SK-N-SH (cell line): ENCODE measurements around the gene ABCD2. TPM values are rescaled to one million over a fixed set of nuclear protein-coding genes. Genes with fewer than 3 reads are reported as not detected.

ENCODE experiments used
- CTCF ChIA-PET: fragments of 300-600, 350-600 bp; formaldehyde crosslinking; extraction: SDS; loops from one replicate; lab custom pipeline; 2021; lab: Yijun Ruan, JAX
- POLR2A ChIA-PET: fragments of 350-600 bp; sonication (Branson Sonifier 250); formaldehyde crosslinking; extraction: SDS; loops from one replicate; lab custom pipeline; 2020; ENCODE audit warnings: antibody characterized with exemption, inconsistent platforms; lab: Yijun Ruan, JAX
- DNase-seq: peaks from one replicate; pipeline ENCODE4 v3.0.0; 2012
- H2AFZ ChIP-seq: fragments of 200-600 bp; sonication (generic); 2 replicates; pipeline ENCODE4 v1.8.1; 2016; ENCODE audit warnings: antibody characterized with exemption, mild to moderate bottlenecking, low read depth
- H3F3A ChIP-seq: fragments of 200-600 bp; sonication (generic); replicated peaks from 2 replicates; pipeline ENCODE3; 2016; ENCODE audit warnings: antibody characterized with exemption, mild to moderate bottlenecking; ENCODE audit not compliant: insufficient read depth
- H3K27ac ChIP-seq, 2 experiments: fragments of 200-500 bp in 1 of 2; fragments of 200-600 bp in 1 of 2; sonication (Bioruptor generic) in 1 of 2; sonication (generic), shearing (Covaris generic) in 1 of 2; 2 replicates each; pipeline versions ENCODE4 v1.5.1 to v1.6.1; 2014 to 2016; ENCODE audit warnings: low read depth in 2 of 2, inconsistent platforms in 1 of 2, low read length in 1 of 2, mild to moderate bottlenecking in 1 of 2, mixed read lengths in 1 of 2
- H3K27me3 ChIP-seq: fragments of 200-600 bp; sonication (generic), shearing (Covaris generic); 2 replicates; pipeline ENCODE4 v1.6.1; 2016; ENCODE audit warnings: mixed run types; ENCODE audit not compliant: insufficient read depth
- H3K36me3 ChIP-seq, 2 experiments: fragments of 200-500 bp in 1 of 2; fragments of 200-600 bp in 1 of 2; sonication (Bioruptor generic) in 1 of 2; sonication (generic) in 1 of 2; replicated peaks in 1 of 2; 2 replicates each; pipeline versions ENCODE3 to v1.5.1; 2014 to 2016; ENCODE audit warnings: low read length in 1 of 2, mild to moderate bottlenecking in 1 of 2; ENCODE audit not compliant: insufficient read depth in 2 of 2, control insufficient read depth in 1 of 2
- H3K4me1 ChIP-seq, 2 experiments: fragments of 200-500 bp in 1 of 2; fragments of 200-600 bp in 1 of 2; sonication (Bioruptor generic) in 1 of 2; sonication (generic), shearing (Covaris generic) in 1 of 2; 2 replicates each; pipeline versions ENCODE4 v1.5.1 to v1.6.1; 2014 to 2016; ENCODE audit warnings: low read depth in 1 of 2, low read length in 1 of 2, mixed run types in 1 of 2; ENCODE audit not compliant: insufficient read depth in 2 of 2, control insufficient read depth in 1 of 2
- H3K4me2 ChIP-seq: fragments of 200-600 bp; sonication (generic), shearing (Covaris generic); 2 replicates; pipeline ENCODE4 v1.6.1; 2017; ENCODE audit warnings: mixed run types
- H3K4me3 ChIP-seq, 2 experiments: fragments of 200-500 bp in 1 of 2; fragments of 200-600 bp in 1 of 2; sonication (Bioruptor generic) in 1 of 2; sonication (generic), shearing (Covaris generic) in 1 of 2; 2 replicates each; pipeline versions ENCODE4 v1.5.1 to v1.8.1; 2014 to 2016; ENCODE audit warnings: low read depth in 2 of 2, inconsistent platforms in 1 of 2, low read length in 1 of 2, mild to moderate bottlenecking in 1 of 2, mixed read lengths in 1 of 2, moderate library complexity in 1 of 2
- H3K79me2 ChIP-seq: fragments of 200-600 bp; sonication (generic); 2 replicates; pipeline ENCODE4 v1.8.1; 2017; ENCODE audit warnings: mild to moderate bottlenecking; ENCODE audit not compliant: insufficient read depth
- H3K9ac ChIP-seq: fragments of 200-600 bp; sonication (generic); 2 replicates; pipeline ENCODE4 v1.6.1; 2017; ENCODE audit warnings: mixed run types
- H3K9me2 ChIP-seq: fragments of 200-600 bp; sonication (generic); 2 replicates; pipeline ENCODE4 v1.6.1; 2017; ENCODE audit warnings: mixed run types
- H3K9me3 ChIP-seq: fragments of 200-600 bp; sonication (generic); 2 replicates; pipeline ENCODE4 v1.6.1; 2017; ENCODE audit warnings: mixed run types, mild to moderate bottlenecking, moderate library complexity
- H4K20me1 ChIP-seq: fragments of 200-600 bp; sonication (generic); 2 replicates; pipeline ENCODE4 v1.6.1; 2017; ENCODE audit warnings: mild to moderate bottlenecking, mixed run types; ENCODE audit not compliant: insufficient read depth
- EP300 ChIP-seq, 2 experiments: IDR thresholded peaks; 2 replicates each; pipeline versions ENCODE4 v1.4.0 to v1.6.1; 2012; ENCODE audit warnings: borderline replicate concordance in 1 of 2, low read depth in 1 of 2, low read length in 1 of 2
- FOXJ3 ChIP-seq: sonication (generic); formaldehyde crosslinking; IDR thresholded peaks from 2 replicates; pipeline ENCODE4 v1.5.1; 2020; ENCODE audit warnings: mild to moderate bottlenecking, missing genetic modification reagents
- GABPA ChIP-seq: IDR thresholded peaks from 2 replicates; pipeline ENCODE4 v1.4.0; 2012; ENCODE audit warnings: low read depth, mild to moderate bottlenecking
- MAX ChIP-seq: IDR thresholded peaks from 2 replicates; pipeline ENCODE4 v1.4.0; 2012; ENCODE audit warnings: low read depth
- MXI1 ChIP-seq: IDR thresholded peaks from 2 replicates; pipeline ENCODE4 v1.6.1; 2012; ENCODE audit warnings: mild to moderate bottlenecking, low read depth, low read length, improper control_type of control experiment
- PBX3 ChIP-seq: IDR thresholded peaks from 2 replicates; pipeline ENCODE4; 2012
- RCOR1 ChIP-seq: fragments of 150-350 bp; IDR thresholded peaks from 2 replicates; pipeline ENCODE4 v1.6.1; 2017; ENCODE audit warnings: antibody characterized with exemption, low read length
- REST ChIP-seq: IDR thresholded peaks from 2 replicates; pipeline ENCODE4 v1.6.1; 2012; ENCODE audit warnings: mild to moderate bottlenecking, low read depth, low read length, moderate library complexity
- RFX5 ChIP-seq: IDR thresholded peaks from 2 replicates; pipeline ENCODE4 v1.6.1; 2012; ENCODE audit warnings: mild to moderate bottlenecking, improper control_type of control experiment, low read length
- USF1 ChIP-seq: IDR thresholded peaks from 2 replicates; pipeline ENCODE4 v1.4.0; 2012; ENCODE audit warnings: low read depth, borderline replicate concordance
- WGBS: methylation state at CpG from one replicate; pipeline ENCODE4 v1.1.6; 2017; ENCODE audit warnings: low lambda C conversion rate; 5-methylcytosine and 5-hydroxymethylcytosine counted together
- polyA plus RNA-seq, 3 experiments: library from polyadenylated mRNA; depleted of rRNA; stranded (reverse); fragments of >200 nt; gene quantifications; 2 replicates each; pipeline ENCODE4 v1.2.3, GENCODE V29; 2012

The ABCD2 gene
- polyA plus RNA-seq, 1 of the 3 experiments (the other 2 are of a cell fraction) = 0.02 TPM

GRCh38 chr12:39619316-39619659 is 315 bp downstream of the ABCD2 start:
- Histone ChIP-seq H3K9ac (peak overlapping the region; percentile 35; the same call in 1 of the 2 replicates), H3K4me2 (peak overlapping the region; percentile 91), H3K4me1 (no peaks in the 10 kb centered on the region; a peak in 2 of 4 replicates), H3K27ac (peak overlapping the region; percentile 47 to 92; a peak in 3 of 4 replicates), H3K36me3 (no peaks in the 10 kb centered on the region), H3K79me2 (no peaks in the 10 kb centered on the region), H2AFZ (peak overlapping the region; percentile 86), H3K27me3 (no peaks in the 10 kb centered on the region), H3K4me3 (peak overlapping the region; percentile 67 to 68), H3K9me2 (no peaks in the 10 kb centered on the region), H3F3A (peaks cover 13% of the 10 kb centered on the region), H4K20me1 (no peaks in the 10 kb centered on the region), H3K9me3 (no peaks in the 10 kb centered on the region)
- POLR2A ChIA-PET = interaction anchor here (1.0 to 1.6 kb wide), 2 partner anchors 176 to 271 kb away, joined by 3 to 8 read pairs; partner anchors contain the start of gene KIF21A
- TF ChIP-seq REST = no peak
- TF ChIP-seq PBX3 = no peak
- no peak for TF ChIP-seq USF1
- no peak for TF ChIP-seq RFX5
- TF ChIP-seq MAX = no peak
- peak; percentile 32 for DNase-seq
- 5% methylated on average over 10 of the region's 10 CpGs for WGBS
- CTCF ChIA-PET = interaction anchor here (0.8 to 2.2 kb wide), 8 partner anchors 9 to 241 kb away, joined by 3 to 6 read pairs (median 4); partner anchors contain the start of gene KIF21A

GRCh38 chr12:39618701-39619100 is 902 bp downstream of the ABCD2 start:
- H3K9me3 ChIP-seq = no peaks in the 10 kb centered on the region
- peak overlapping the region in 1 of 2 experiments; percentile 92; a peak in 3 of 4 replicates for H3K27ac ChIP-seq
- H3K4me3 ChIP-seq = peak overlapping the region; percentile 67 to 68; a peak in 3 of 4 replicates
- no peaks in the 10 kb centered on the region; a peak in 2 of 4 replicates for H3K4me1 ChIP-seq
- POLR2A ChIA-PET = interaction anchor here (1.6 kb wide), 1 partner anchor 175 kb away, joined by 8 read pairs; the partner anchor contains the start of gene KIF21A
- no peaks in the 10 kb centered on the region for H3K36me3 ChIP-seq
- no peak overlapping the region for H3K9ac ChIP-seq
- CTCF ChIA-PET = interaction anchor here (1.0 to 1.3 kb wide), 3 partner anchors 8 to 241 kb away, joined by 3 to 4 read pairs (median 3); partner anchors contain the start of gene KIF21A
- peak overlapping the region; percentile 91 for H3K4me2 ChIP-seq
- H4K20me1 ChIP-seq = no peaks in the 10 kb centered on the region
- no peaks in the 10 kb centered on the region for H3K27me3 ChIP-seq
- DNase-seq = no peak
- no peak overlapping the region; the same call in 1 of the 2 replicates for H2AFZ ChIP-seq
- H3K79me2 ChIP-seq = no peaks in the 10 kb centered on the region
- whole genome bisulfite sequencing = 37% methylated on average over 5 of the region's 5 CpGs
- no peaks in the 10 kb centered on the region for H3K9me2 ChIP-seq
- H3F3A ChIP-seq = peaks cover 13% of the 10 kb centered on the region
- TF ChIP-seq GABPA (no peak), RCOR1 (no peak), FOXJ3 (no peak), EP300 (IDR thresholded peaks at IDR 0.05; ENCODE audit: borderline replicate concordance in 1 of 2, low read depth in 1 of 2, low read length in 1 of 2) (no peak), MXI1 (0 out of 2 replicates have a peak, but pooled peaks have one; percentile 18)
